HL-60 (cell line): ENCODE measurements around the gene CCDC194.

Source experiments
- DNase-seq, 2 experiments: peaks; one replicate each; pipeline ENCODE4 v3.0.0-alpha.2; 2010 to 2020; ENCODE audit warnings: low read depth in 1 of 2, low spot score in 1 of 2
- H3K27ac ChIP-seq: fragments of 250-450 bp; sonication (Bioruptor Pico); replicated peaks from 2 replicates; pipeline ENCODE4 v1.5.1; 2020; ENCODE audit warnings: mild to moderate bottlenecking, moderate library complexity
- H3K27me3 ChIP-seq: fragments of 250-450 bp; sonication (Bioruptor Pico); 2 replicates; pipeline ENCODE4 v1.5.1; 2021; ENCODE audit warnings: mild to moderate bottlenecking, moderate library complexity; ENCODE audit not compliant: insufficient read depth, poor library complexity, severe bottlenecking
- H3K4me3 ChIP-seq: replicated peaks from 2 replicates; pipeline ENCODE4 v1.5.1; 2011; ENCODE audit warnings: mild to moderate bottlenecking, control low read depth, low read length; ENCODE audit not compliant: insufficient read depth
- GABPA ChIP-seq: IDR thresholded peaks from 2 replicates; pipeline ENCODE4 v1.6.1; 2012; ENCODE audit warnings: low read depth
- POLR2AphosphoS5 ChIP-seq: IDR thresholded peaks from 2 replicates; pipeline ENCODE4 v1.6.1; 2012; ENCODE audit warnings: low read depth
- SPI1 ChIP-seq: IDR thresholded peaks from 2 replicates; pipeline ENCODE4 v1.6.1; 2012; ENCODE audit warnings: low read depth, mild to moderate bottlenecking, borderline replicate concordance
- TF ChIP-seq, protein P1 (sequence below): IDR thresholded peaks from one replicate; pipeline ENCODE4 v1.5.1; 2011; ENCODE audit warnings: low read length, control low read depth, inconsistent platforms; ENCODE audit not compliant: insufficient read depth
- TF ChIP-seq, protein P2 (sequence below): IDR thresholded peaks from 2 replicates; pipeline ENCODE4 v1.6.1; 2012; ENCODE audit warnings: low read depth; ENCODE audit not compliant: insufficient replicate concordance

The CCDC194 gene

DNA sequence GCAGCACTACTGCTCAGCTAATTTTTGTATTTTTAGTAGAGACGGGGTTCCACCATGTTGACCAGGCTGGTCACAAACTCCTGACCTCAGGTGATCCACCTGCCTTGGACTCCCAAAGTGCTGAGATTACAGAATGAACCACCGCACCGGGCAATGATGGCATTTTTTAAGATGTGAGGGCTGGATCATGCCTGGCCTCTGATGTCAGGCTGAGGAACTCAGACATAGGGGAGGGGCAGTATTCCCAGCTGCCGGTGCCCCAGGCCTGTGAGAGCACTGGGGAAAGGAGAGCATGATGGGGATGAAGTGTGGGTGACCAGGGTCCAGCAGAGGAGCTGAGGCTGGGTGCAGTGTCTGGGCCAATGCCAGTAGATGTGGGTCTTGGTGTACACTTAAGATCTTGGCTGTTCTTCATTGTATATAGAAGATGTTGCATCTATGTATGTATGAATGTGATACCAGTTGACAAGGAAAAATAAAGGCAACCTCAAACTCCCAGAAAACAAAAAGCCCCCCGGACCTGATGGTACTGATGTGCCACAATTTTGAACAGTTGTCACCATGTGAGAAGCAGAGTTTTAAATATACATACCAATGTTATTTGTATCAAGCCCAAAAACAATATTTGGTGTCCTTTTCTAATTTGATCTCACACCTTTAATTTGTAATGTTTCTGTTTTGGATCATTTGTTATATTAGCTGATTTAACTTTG lies 13.4 kb downstream of the CCDC194 start:
- DNase-seq = no peak
- Histone ChIP-seq H3K4me3 (no peak overlapping the region), H3K27me3 (peaks cover 6% of the 10 kb centered on the region), H3K27ac (no peak overlapping the region)
- no peak for TF ChIP-seq POLR2AphosphoS5
- TF ChIP-seq, protein P1, sequence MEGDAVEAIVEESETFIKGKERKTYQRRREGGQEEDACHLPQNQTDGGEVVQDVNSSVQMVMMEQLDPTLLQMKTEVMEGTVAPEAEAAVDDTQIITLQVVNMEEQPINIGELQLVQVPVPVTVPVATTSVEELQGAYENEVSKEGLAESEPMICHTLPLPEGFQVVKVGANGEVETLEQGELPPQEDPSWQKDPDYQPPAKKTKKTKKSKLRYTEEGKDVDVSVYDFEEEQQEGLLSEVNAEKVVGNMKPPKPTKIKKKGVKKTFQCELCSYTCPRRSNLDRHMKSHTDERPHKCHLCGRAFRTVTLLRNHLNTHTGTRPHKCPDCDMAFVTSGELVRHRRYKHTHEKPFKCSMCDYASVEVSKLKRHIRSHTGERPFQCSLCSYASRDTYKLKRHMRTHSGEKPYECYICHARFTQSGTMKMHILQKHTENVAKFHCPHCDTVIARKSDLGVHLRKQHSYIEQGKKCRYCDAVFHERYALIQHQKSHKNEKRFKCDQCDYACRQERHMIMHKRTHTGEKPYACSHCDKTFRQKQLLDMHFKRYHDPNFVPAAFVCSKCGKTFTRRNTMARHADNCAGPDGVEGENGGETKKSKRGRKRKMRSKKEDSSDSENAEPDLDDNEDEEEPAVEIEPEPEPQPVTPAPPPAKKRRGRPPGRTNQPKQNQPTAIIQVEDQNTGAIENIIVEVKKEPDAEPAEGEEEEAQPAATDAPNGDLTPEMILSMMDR = no peak
- no peak for TF ChIP-seq SPI1
- TF ChIP-seq GABPA = no peak
- TF ChIP-seq, protein P2, sequence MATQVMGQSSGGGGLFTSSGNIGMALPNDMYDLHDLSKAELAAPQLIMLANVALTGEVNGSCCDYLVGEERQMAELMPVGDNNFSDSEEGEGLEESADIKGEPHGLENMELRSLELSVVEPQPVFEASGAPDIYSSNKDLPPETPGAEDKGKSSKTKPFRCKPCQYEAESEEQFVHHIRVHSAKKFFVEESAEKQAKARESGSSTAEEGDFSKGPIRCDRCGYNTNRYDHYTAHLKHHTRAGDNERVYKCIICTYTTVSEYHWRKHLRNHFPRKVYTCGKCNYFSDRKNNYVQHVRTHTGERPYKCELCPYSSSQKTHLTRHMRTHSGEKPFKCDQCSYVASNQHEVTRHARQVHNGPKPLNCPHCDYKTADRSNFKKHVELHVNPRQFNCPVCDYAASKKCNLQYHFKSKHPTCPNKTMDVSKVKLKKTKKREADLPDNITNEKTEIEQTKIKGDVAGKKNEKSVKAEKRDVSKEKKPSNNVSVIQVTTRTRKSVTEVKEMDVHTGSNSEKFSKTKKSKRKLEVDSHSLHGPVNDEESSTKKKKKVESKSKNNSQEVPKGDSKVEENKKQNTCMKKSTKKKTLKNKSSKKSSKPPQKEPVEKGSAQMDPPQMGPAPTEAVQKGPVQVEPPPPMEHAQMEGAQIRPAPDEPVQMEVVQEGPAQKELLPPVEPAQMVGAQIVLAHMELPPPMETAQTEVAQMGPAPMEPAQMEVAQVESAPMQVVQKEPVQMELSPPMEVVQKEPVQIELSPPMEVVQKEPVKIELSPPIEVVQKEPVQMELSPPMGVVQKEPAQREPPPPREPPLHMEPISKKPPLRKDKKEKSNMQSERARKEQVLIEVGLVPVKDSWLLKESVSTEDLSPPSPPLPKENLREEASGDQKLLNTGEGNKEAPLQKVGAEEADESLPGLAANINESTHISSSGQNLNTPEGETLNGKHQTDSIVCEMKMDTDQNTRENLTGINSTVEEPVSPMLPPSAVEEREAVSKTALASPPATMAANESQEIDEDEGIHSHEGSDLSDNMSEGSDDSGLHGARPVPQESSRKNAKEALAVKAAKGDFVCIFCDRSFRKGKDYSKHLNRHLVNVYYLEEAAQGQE = no peak

DNA sequence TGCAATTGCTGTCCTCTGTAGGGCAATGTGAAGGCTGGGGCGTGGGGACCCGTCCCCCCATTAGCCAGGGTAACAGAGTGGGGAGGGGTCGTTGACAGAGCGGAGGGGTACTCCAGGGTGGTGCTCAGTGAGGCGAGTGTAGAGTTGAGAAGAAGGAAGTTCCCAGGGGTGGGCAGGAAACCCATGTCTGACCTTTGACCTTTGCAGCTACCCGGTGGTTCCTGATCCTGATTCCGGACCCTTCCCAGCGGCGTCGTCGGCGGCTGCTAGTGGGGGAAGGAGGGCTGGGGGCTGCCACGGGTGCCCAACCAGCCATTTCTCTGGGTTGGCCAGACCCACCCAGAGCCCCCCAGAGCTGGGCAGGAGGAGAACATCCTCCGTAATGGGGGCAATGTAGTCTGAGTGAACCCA lies 14.8 kb downstream of the CCDC194 start:
- peaks cover 6% of the 10 kb centered on the region for H3K27me3 ChIP-seq
- TF ChIP-seq GABPA (no peak), POLR2AphosphoS5 (no peak), SPI1 (no peak)
- TF ChIP-seq, protein P1 = no peak
- TF ChIP-seq, protein P2 = no peak
- no peak overlapping the region for H3K4me3 ChIP-seq
- no peak overlapping the region for H3K27ac ChIP-seq
- no peak for DNase-seq

DNA sequence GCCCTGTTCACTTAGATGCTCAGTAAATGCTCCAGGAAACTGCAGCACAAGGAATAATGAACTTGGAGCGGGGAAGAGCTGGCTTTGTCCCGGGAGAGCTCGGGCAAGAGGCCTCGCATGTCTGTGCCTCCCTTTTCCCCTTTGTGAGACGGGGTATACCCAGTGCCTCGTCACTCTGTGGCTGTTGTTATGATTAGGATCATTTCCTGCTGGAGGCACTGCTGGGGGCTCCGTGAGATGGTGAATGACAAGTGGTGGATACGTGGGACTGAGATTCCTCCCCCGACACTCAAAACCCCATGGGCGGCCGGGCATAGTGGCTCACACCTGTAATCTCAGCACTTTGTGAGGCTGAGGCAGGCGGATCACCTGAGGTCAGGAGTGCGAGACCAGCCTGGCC lies 15.7 kb downstream of the CCDC194 start:
- Histone ChIP-seq H3K4me3 (no peak overlapping the region), H3K27me3 (peaks cover 6% of the 10 kb centered on the region), H3K27ac (no peak overlapping the region)
- TF ChIP-seq POLR2AphosphoS5 (no peak), GABPA (no peak), SPI1 (no peak)
- TF ChIP-seq, protein P1 = no peak
- TF ChIP-seq, protein P2 = no peak
- DNase-seq = no peak
